GM19455 (cell line): Measurements from ENCODE around the gene CDYL2.
"Not testable (repeated sequence)": the region's sequence is repeated elsewhere in the genome, so short reads cannot be mapped to it uniquely, and the experiment has no call there.

Source experiments
- ATAC-seq: cut with Tn5 transposase; IDR thresholded peaks from one replicate; pipeline ENCODE4 v1.9.1; 2021; ENCODE audit not compliant: unreplicated experiment

Gene CDYL2, protein sequence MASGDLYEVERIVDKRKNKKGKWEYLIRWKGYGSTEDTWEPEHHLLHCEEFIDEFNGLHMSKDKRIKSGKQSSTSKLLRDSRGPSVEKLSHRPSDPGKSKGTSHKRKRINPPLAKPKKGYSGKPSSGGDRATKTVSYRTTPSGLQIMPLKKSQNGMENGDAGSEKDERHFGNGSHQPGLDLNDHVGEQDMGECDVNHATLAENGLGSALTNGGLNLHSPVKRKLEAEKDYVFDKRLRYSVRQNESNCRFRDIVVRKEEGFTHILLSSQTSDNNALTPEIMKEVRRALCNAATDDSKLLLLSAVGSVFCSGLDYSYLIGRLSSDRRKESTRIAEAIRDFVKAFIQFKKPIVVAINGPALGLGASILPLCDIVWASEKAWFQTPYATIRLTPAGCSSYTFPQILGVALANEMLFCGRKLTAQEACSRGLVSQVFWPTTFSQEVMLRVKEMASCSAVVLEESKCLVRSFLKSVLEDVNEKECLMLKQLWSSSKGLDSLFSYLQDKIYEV

GRCh38 chr16:80804526-80805383 is at the start of gene CDYL2:
CDYL2 (minus strand) TSS chr16:80804598; CDS start chr16:80804173, 425 bp downstream.
- ATAC-seq, result peak; percentile 63

DNA sequence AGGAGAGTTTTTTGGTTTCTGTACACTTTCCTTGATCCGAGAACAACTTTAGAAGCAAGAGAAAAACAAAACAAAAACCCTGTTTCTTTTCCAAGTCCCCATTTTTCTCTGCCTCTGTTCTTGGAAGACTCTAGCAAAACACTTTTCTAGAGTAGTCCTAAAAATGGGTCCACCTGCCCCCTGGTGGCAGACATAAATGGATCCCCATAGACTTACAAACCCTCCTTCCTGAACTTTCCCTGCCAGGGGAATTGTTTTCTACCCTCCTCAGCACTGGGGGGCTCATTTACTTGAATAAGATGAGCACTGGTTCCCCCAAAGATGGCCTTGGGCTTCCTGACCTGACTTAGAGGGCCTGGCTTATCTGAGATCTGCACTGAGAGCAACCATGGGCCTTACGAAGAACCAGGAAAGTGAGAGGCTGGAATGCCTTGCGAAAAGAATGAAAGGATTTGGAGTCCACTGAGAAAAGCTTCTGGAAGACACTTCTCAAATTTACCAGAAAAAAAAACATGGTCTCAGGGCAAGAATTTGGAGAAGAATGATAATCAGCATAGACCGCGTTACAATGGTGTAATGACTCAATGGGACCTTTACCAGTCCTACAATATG is 48.0 kb upstream of the CDYL2 start:
- no peak for ATAC-seq

- no peak for ATAC-seq
These were observed 47.4 kb upstream of the CDYL2 start for GRCh38 chr16:80851831-80852230.

DNA sequence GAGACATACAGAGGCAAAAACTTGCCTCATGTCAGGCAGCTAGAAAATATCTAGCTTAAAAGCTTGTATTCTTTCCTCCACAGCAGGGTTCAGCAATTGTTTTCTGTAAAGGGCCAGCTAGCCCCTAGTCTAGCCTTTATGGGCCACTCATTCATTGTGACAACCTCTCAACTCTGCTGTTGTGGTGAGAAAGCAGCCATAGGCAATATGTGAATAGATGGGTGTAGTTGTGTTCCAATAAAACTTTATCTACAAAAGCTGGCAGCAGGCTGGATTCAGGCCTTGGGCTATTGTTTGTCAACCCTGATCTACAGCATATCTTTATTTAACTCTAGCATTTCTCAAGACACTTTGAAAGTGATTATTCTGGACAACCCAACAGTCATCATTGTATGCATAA is 46.4 kb upstream of the CDYL2 start:
- ATAC-seq, result no peak

DNA sequence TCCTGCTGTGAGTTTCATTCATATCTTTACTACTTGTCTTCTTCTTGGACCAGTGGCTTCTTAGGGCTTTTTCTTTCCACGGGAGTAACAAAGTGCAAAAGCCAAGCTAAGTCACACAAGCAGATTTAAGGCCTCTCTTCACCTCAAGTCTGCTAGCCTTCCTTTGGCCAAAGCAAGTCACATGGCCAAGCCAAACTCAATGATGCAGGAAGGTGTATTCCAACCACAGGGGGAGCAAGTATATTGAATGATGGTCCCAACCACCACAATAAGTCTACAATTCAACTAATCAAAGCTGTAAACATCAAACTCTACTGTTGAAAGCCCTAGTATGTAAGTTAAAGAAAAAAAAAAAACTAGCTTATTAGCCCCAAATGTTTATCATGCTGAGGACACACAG is 44.5 kb upstream of the CDYL2 start:
- ATAC-seq, result no peak

GRCh38 chr16:80846680-80847079 is 42.3 kb upstream of the CDYL2 start:
- ATAC-seq, result no peak

DNA sequence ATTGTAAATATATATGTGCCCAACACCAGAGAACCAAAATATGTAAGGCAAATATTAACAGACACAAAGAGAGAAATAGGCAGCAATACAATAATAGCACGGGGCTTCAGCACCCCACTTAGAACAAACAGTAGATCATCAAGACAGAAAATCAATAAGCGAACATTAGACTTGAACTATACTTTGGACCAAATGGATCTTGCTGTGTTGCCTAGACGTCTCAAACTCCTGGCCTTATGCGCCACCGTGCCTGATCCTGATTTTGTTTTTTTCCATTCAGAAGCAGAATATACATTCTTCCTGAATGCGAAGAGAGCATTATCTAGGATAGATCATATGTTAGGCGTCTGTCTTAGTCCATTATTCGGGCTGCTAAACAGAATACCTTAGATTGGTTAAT is 41.9 kb upstream of the CDYL2 start:
- ATAC-seq, result no peak

- ATAC-seq, result no peak
These were observed 40.0 kb upstream of the CDYL2 start for GRCh38 chr16:80844395-80844794.

- ATAC-seq, result no peak
These were observed 36.8 kb upstream of the CDYL2 start for GRCh38 chr16:80841231-80841630.

DNA sequence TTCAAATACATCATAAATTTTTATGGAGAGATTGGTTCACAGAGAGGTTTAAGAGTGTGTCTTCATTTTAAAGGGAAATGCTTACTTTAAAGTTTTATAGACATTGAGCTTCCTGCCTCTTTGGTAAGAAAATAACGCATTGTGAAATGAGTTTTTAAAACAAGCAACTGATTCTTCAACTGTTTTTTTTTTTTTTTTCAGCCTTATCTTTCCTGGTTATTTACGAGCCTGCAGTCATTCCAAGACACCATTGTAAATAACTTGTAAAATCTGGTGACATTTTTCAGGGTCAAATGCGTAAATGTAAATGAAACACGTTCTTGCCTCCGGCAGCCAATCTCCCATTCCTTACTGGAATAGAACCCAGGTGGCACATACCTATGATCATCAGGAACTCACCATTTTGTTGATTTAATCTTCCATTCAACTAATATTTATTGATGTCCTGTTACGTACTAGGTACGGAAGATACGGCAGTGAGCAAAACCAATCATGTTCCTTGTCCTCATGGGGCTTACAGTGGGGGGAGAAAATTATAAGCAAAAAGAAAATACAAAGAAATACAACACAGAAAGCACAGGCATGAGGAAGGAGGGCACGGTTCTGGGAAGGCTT is 33.2 kb upstream of the CDYL2 start:
- ATAC-seq, result no peak

- no peak for ATAC-seq
These were observed 32.4 kb upstream of the CDYL2 start for GRCh38 chr16:80836846-80837245.

DNA sequence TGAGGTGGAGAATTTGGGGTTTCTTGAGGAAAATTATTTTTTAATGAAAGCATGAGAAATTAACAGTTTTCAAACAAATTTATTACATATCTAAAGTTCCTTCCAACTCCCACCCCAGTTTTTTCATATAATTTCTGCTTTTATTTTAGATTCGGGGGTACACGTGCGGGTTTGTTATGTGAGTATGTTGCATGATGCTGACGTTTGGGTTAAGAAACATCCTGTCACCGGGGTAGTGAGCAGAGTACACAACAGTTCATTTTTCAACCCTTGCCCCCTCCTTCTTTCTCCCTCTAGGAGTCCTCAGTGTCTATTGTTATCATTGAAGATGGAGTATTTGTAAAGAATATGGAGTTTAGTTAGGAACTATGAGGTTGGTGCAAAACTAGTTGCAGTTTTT is 31.8 kb upstream of the CDYL2 start:
- ATAC-seq, result no peak

- ATAC-seq, result no peak
These were observed 26.6 kb upstream of the CDYL2 start for GRCh38 chr16:80831039-80831438.

DNA sequence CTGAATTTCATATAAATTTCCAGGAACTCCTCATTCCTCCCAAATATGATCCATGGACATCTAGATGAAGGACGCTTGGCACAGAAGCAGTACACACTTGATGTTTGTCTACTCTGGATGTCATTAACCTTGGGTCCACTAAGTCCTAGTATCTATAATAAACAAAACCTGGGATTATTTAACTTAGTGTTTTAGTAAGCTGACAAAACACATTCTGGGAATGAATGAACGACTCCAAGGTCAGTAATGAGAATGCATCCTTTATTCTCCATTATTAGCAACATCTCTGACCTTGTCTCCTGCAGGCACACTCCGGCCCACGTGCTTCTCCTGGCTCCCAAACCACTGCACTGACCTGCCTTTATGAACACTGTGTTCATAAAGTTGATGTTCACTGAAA is 24.1 kb upstream of the CDYL2 start:
- no peak for ATAC-seq

DNA sequence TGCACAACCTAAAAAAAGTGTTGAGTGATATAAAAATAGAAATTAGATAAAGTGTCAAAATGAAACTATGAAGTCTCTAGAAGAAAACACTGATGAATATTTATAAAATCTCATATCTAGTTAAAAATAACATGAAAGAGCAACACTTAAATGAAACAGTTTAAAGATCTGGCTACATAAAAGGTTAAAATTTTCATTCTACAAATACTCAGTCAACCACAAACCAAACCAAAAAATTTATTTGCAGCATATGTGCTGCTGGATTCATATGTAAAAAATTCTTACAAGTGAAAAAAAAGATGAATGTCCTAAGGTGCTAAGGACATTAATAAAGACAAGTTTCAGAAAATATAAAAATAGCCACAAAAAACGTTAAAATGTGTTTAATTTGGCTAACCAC is 22.6 kb upstream of the CDYL2 start:
- no peak for ATAC-seq

DNA sequence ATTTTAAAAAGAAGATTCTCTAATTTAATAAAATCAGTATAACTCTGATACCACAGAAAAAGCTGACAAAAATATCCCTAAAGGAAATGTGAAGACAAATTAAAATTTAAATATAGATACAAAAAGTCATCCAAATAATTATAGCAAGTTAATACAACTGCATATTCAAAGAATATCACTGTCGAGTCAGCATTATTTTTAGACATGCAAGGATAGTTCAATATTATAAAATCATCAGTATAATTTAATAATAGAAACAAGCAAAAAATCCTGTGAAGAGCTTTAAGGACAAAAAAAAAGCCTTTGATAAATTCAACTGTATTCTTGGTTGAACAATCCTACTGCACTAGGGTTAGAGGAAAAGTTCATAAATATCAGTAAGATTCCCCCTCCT is 21.0 kb upstream of the CDYL2 start:
- ATAC-seq, result no peak

GRCh38 chr16:80824623-80825364 is 20.4 kb upstream of the CDYL2 start:
- ATAC-seq, result no peak

DNA sequence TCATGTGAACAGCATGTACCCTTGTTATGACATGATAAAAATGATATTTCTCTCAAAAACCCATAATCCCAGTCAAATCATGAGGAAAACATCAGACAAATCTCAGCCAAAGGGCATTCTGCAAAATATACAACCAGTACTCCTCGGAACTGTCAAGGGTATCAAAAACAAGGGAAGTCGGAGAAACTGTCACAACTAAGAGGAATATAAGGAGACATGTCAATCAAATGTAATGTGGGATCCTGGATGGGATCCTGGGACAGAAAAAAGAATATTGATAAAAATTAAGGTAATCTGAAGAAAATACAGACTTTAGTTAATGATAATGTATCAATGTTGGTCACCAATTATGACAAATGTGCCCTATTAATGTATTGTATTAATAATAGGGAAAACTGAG is 15.6 kb upstream of the CDYL2 start:
- ATAC-seq, result no peak

DNA sequence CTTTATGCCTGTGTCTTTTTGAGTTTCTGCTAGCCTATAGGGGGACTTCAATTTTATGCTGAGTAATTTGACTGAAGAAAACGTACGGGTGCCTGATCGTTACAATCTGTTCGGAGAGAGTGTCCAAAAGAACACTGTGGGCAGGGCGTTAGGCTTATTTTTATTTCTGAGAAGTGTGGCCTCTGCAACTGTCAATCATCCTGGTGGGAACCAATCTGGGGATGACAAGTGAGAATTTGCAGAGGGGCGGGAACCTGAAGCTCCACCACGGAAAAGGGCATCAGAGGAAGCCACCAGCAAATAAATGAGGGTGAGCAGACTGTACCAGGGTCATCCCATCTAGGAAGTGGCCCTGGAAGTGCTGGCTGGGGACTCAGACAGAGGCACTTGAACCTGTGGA is 12.0 kb upstream of the CDYL2 start:
- ATAC-seq, result no peak

DNA sequence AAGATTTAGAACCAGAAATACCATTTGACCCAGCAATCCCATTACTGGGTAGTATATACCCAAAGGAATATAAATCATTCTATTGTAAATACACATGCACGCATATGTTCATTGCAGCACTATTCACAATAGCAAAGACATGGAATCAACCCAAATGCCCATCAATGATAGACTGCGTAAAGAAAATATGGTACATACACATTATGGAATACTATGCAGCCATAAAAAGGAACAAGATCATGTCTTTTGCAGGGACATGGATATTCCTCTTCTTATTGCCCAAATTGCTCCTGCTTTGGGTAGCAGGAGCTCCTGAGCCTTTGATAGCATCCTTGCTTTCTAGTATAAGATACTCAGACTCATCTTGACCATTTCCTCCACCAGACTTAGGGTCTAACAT is 10.9 kb upstream of the CDYL2 start:
- not testable (repeated sequence) for ATAC-seq
